ENCODE data around the gene SERGEF. TPM values are rescaled to one million over a fixed set of nuclear protein-coding genes. Genes with fewer than 3 reads are reported as not detected.

The SERGEF gene
- total RNA-seq, 1 experiment from 2014 or later: 28.7 TPM

GRCh38 chr11:17767301-17767885, 245.5 kb downstream of the SERGEF start:
- H3K9me2 ChIP-seq (ENCODE audit: insufficient read depth): no peaks in the 10 kb centered on the region
- H3K4me2 ChIP-seq: no peak overlapping the region
- TF ChIP-seq CTCF (conservative IDR thresholded peaks at IDR 0.05) (no peak), EZH2 (IDR thresholded peaks at IDR 0.05; ENCODE audit: low read depth) (no peak)
- intact Hi-C loops (cut with micrococcal nuclease; ENCODE audit: unreplicated experiment): no loop called here
- CTCF ChIA-PET: no interaction called here
- no TSS peak for BruUV-seq (replicated peaks)
- H3F3A ChIP-seq (ENCODE audit: insufficient read depth, low read depth): no peaks in the 10 kb centered on the region
- no peak overlapping the region for H3K4me3 ChIP-seq
- H3K4me1 ChIP-seq (replicated peaks; ENCODE audit: insufficient read depth): no peaks in the 10 kb centered on the region
- no peak for DNase-seq
- 0 out of 2 replicates have a peak, but pooled peaks cover 7% of the 10 kb centered on the region for H3K27me3 ChIP-seq (ENCODE audit: insufficient read depth, low read depth)
- POLR2A ChIA-PET (ENCODE audit: unreplicated experiment): no interaction called here
- no peaks in the 10 kb centered on the region for H3K36me3 ChIP-seq (ENCODE audit: low read depth)
- H3K79me2 ChIP-seq (ENCODE audit: low read depth): no peaks in the 10 kb centered on the region
- no peak overlapping the region for H2AFZ ChIP-seq
- H3K9me3 ChIP-seq (ENCODE audit: insufficient read depth, low read depth): no peaks in the 10 kb centered on the region
- H3K27ac ChIP-seq: no peak overlapping the region
- no peaks in the 10 kb centered on the region for H4K20me1 ChIP-seq (ENCODE audit: insufficient read depth)

GRCh38 chr11:17766590-17766989, 246.3 kb downstream of the SERGEF start:
- H3K79me2 ChIP-seq (ENCODE audit: low read depth): no peaks in the 10 kb centered on the region
- no peaks in the 10 kb centered on the region for H3K4me1 ChIP-seq (replicated peaks; ENCODE audit: insufficient read depth)
- H2AFZ ChIP-seq: no peak overlapping the region
- peak; percentile 35; the same call in 1 of the 2 replicates for TF ChIP-seq CTCF (conservative IDR thresholded peaks at IDR 0.05)
- no peak for TF ChIP-seq EZH2 (IDR thresholded peaks at IDR 0.05; ENCODE audit: low read depth)
- ChIA-PET POLR2A (ENCODE audit: unreplicated experiment) (no interaction called here), CTCF (no interaction called here)
- no peak overlapping the region for H3K4me2 ChIP-seq
- no peak overlapping the region for H3K27ac ChIP-seq
- no peaks in the 10 kb centered on the region for H3K9me3 ChIP-seq (ENCODE audit: insufficient read depth, low read depth)
- no TSS peak for BruUV-seq (replicated peaks)
- no peaks in the 10 kb centered on the region for H3K9me2 ChIP-seq (ENCODE audit: insufficient read depth)
- 0 out of 2 replicates have a peak, but pooled peaks cover 7% of the 10 kb centered on the region for H3K27me3 ChIP-seq (ENCODE audit: insufficient read depth, low read depth)
- no peak for DNase-seq
- H3F3A ChIP-seq (ENCODE audit: insufficient read depth, low read depth): no peaks in the 10 kb centered on the region
- intact Hi-C loops (cut with micrococcal nuclease; ENCODE audit: unreplicated experiment): no loop called here
- no peaks in the 10 kb centered on the region for H4K20me1 ChIP-seq (ENCODE audit: insufficient read depth)
- no peaks in the 10 kb centered on the region for H3K36me3 ChIP-seq (ENCODE audit: low read depth)
- no peak overlapping the region for H3K4me3 ChIP-seq

GRCh38 chr11:17766073-17766359, 246.8 kb downstream of the SERGEF start:
- Histone ChIP-seq H3K4me3 (no peak overlapping the region), H4K20me1 (ENCODE audit: insufficient read depth) (no peaks in the 10 kb centered on the region), H3K4me1 (replicated peaks; ENCODE audit: insufficient read depth) (no peaks in the 10 kb centered on the region), H2AFZ (no peak overlapping the region), H3F3A (ENCODE audit: insufficient read depth, low read depth) (no peaks in the 10 kb centered on the region), H3K9me2 (ENCODE audit: insufficient read depth) (no peaks in the 10 kb centered on the region), H3K4me2 (no peak overlapping the region), H3K9me3 (ENCODE audit: insufficient read depth, low read depth) (no peaks in the 10 kb centered on the region), H3K27me3 (ENCODE audit: insufficient read depth, low read depth) (0 out of 2 replicates have a peak, but pooled peaks cover 3% of the 10 kb centered on the region), H3K79me2 (ENCODE audit: low read depth) (no peaks in the 10 kb centered on the region), H3K27ac (no peak overlapping the region), H3K36me3 (ENCODE audit: low read depth) (no peaks in the 10 kb centered on the region)
- POLR2A ChIA-PET (ENCODE audit: unreplicated experiment): no interaction called here
- DNase-seq: no peak
- intact Hi-C loops (cut with micrococcal nuclease; ENCODE audit: unreplicated experiment): no loop called here
- TF ChIP-seq EZH2 (IDR thresholded peaks at IDR 0.05; ENCODE audit: low read depth): no peak
- no peak for TF ChIP-seq CTCF (conservative IDR thresholded peaks at IDR 0.05)
- no TSS peak for BruUV-seq (replicated peaks)
- CTCF ChIA-PET: no interaction called here

All from PC-9 (cell line).